Endothelial cell of umbilical vein (primary cell): ENCODE data around the gene OR2T34. TPM values are rescaled to one million over a fixed set of nuclear protein-coding genes. Genes with fewer than 3 reads are reported as not detected.

Experiments
- BruUV-seq: library from RNA; stranded (reverse); fragments of 400-500 nt; replicated peaks from 2 replicates; lab custom pipeline; 2021; lab: Mats Ljungman, UMichigan
- CTCF ChIA-PET: fragments of 300-600, 350-600 bp; sonication (Branson Sonifier 250); formaldehyde crosslinking; loops from one replicate; lab custom pipeline; 2021; ENCODE audit warnings: antibody characterized with exemption, inconsistent platforms; lab: Charles Lee
- POLR2A ChIA-PET: fragments of 300-600, 350-600 bp; sonication (Branson Sonifier 250); formaldehyde crosslinking; loops from one replicate; lab custom pipeline; 2021; ENCODE audit warnings: antibody characterized with exemption, inconsistent platforms; lab: Charles Lee
- DNase-seq: peaks from one replicate; pipeline ENCODE4 v3.0.0-alpha.2; 2011; ENCODE audit warnings: low read depth, low spot score
- FAIRE-seq: peaks from 2 replicates; lab custom pipeline; 2011; peaks lifted over from hg19 to GRCh38; lab: Jason Lieb, UNC
- H2AFZ ChIP-seq: 2 replicates; pipeline ENCODE4 v1.6.0; 2012; ENCODE audit warnings: low read depth, low read length, control low read depth, inconsistent platforms
- H3K27ac ChIP-seq: 2 replicates; pipeline ENCODE4 v1.5.1; 2011; ENCODE audit warnings: low read depth, mild to moderate bottlenecking, control low read depth, low read length, moderate library complexity; ENCODE audit not compliant: insufficient read depth
- H3K27me3 ChIP-seq, 2 experiments: 2 replicates each; pipeline versions ENCODE4 v1.6.0 to v1.6.1; 2011; ENCODE audit warnings: low read length in 2 of 2, mixed read lengths in 1 of 2; ENCODE audit not compliant: control insufficient read depth in 2 of 2, insufficient read depth in 2 of 2
- H3K36me3 ChIP-seq, 2 experiments: 2 replicates in 1 of 2; 3 replicates in 1 of 2; pipeline ENCODE4 v1.5.1; 2011; ENCODE audit warnings: low read length in 2 of 2, mild to moderate bottlenecking in 1 of 2, moderate library complexity in 1 of 2; ENCODE audit not compliant: control insufficient read depth in 2 of 2, insufficient read depth in 2 of 2; ENCODE audit errors: extremely low read depth in 1 of 2
- H3K4me1 ChIP-seq: 3 replicates; pipeline ENCODE4 v1.5.1; 2011; ENCODE audit warnings: mild to moderate bottlenecking, low read length; ENCODE audit not compliant: control insufficient read depth, insufficient read depth; ENCODE audit errors: extremely low read depth
- H3K4me2 ChIP-seq: 2 replicates; pipeline ENCODE4 v1.6.1; 2011; ENCODE audit warnings: low read length, control low read depth, mixed read lengths; ENCODE audit not compliant: insufficient read depth
- H3K4me3 ChIP-seq, 3 experiments: fragments of 200-600 bp in 1 of 3; sonication (generic), shearing (Covaris generic) in 1 of 3; replicated peaks in 1 of 3; 2 replicates each; pipeline ENCODE4 v1.5.1; 2011 to 2016; ENCODE audit warnings: control low read depth in 3 of 3, low read length in 3 of 3, mild to moderate bottlenecking in 2 of 3, inconsistent platforms in 1 of 3, low read depth in 1 of 3, moderate library complexity in 1 of 3; ENCODE audit not compliant: insufficient read depth in 1 of 3
- H3K79me2 ChIP-seq: 2 replicates; pipeline ENCODE4 v1.6.0; 2012; ENCODE audit warnings: low read length, inconsistent platforms; ENCODE audit not compliant: control insufficient read depth, insufficient read depth
- H3K9ac ChIP-seq: replicated peaks from 2 replicates; pipeline ENCODE3; 2011; ENCODE audit warnings: low read length, control low read depth; ENCODE audit not compliant: insufficient read depth; ENCODE audit errors: extremely low read depth
- H3K9me1 ChIP-seq: replicated peaks from 3 replicates; pipeline ENCODE4 v1.6.0; 2011; ENCODE audit warnings: mild to moderate bottlenecking, low read length; ENCODE audit not compliant: control insufficient read depth, insufficient read depth; ENCODE audit errors: extremely low read depth
- H3K9me3 ChIP-seq: replicated peaks from 2 replicates; pipeline ENCODE4 v1.5.1; 2012; ENCODE audit warnings: low read length, inconsistent platforms; ENCODE audit not compliant: control insufficient read depth, insufficient read depth
- H4K20me1 ChIP-seq: replicated peaks from 2 replicates; pipeline ENCODE3; 2011; ENCODE audit warnings: mild to moderate bottlenecking, low read length; ENCODE audit not compliant: control insufficient read depth, insufficient read depth; ENCODE audit errors: extremely low read depth
- CTCF ChIP-seq, 2 donors: IDR thresholded peaks; 1 replicate in 1 of 2; 2 replicates in 1 of 2; pipeline ENCODE4 v1.5.1; 2011; ENCODE audit warnings: low read length in 2 of 2, mild to moderate bottlenecking in 2 of 2, moderate library complexity in 2 of 2, control low read depth in 1 of 2, inconsistent platforms in 1 of 2, low read depth in 1 of 2; ENCODE audit not compliant: insufficient read depth in 1 of 2; ENCODE audit errors: extremely low read depth in 1 of 2
- EZH2 ChIP-seq: IDR thresholded peaks from 2 replicates; pipeline ENCODE4 v1.6.1; 2012; ENCODE audit warnings: borderline replicate concordance, low read depth, mild to moderate bottlenecking, moderate library complexity, low read length, inconsistent platforms; ENCODE audit not compliant: severe bottlenecking
- FOS ChIP-seq: IDR thresholded peaks from 2 replicates; pipeline ENCODE4 v1.6.1; 2011; ENCODE audit warnings: mild to moderate bottlenecking, low read length, moderate library complexity, borderline replicate concordance; ENCODE audit not compliant: insufficient read depth
- GATA2 ChIP-seq: IDR thresholded peaks from 2 replicates; pipeline ENCODE4 v1.7.0; 2011; ENCODE audit warnings: low read depth, mild to moderate bottlenecking, moderate library complexity, mixed read lengths, low read length; ENCODE audit not compliant: insufficient read length, insufficient read depth
- JUN ChIP-seq: IDR thresholded peaks from 2 replicates; pipeline ENCODE4 v1.6.1; 2011; ENCODE audit warnings: borderline replicate concordance, low read depth; ENCODE audit not compliant: insufficient read length, insufficient read depth
- MAX ChIP-seq: IDR thresholded peaks from 2 replicates; pipeline ENCODE4 v1.6.1; 2011; ENCODE audit not compliant: insufficient read depth, insufficient read length
- MYC ChIP-seq: IDR thresholded peaks from one replicate; pipeline ENCODE4 v1.6.1; 2011; ENCODE audit warnings: mild to moderate bottlenecking, low read depth, low read length
- POLR2A ChIP-seq: IDR thresholded peaks from 2 replicates; pipeline ENCODE4 v1.6.1; 2012; ENCODE audit warnings: low read depth, mild to moderate bottlenecking, control low read depth, low read length
- POLR2AphosphoS5 ChIP-seq: IDR thresholded peaks from 2 replicates; pipeline ENCODE4 v1.6.1; 2012; ENCODE audit warnings: low read depth, mild to moderate bottlenecking, control low read depth, low read length, moderate library complexity; ENCODE audit not compliant: insufficient read depth
- dilution Hi-C: fragments of 300-500 bp; cut with MboI; formaldehyde crosslinking; loops from one replicate; pipeline ENCODE4 v1.15.0; 2019; ENCODE audit warnings: low sequenced_read_pairs; ENCODE audit not compliant: extremely low pct_ligation_motif_present
- intact Hi-C: fragments of 100-400 bp; cut with micrococcal nuclease; formaldehyde crosslinking; loops from one replicate; pipeline ENCODE4 v1.10.0; 2022
- polyA plus RNA-seq, 4 experiments: library from polyadenylated mRNA; depleted of rRNA in 3 of 4; stranded (reverse) in 3 of 4; unstranded in 1 of 4; fragments of >200 nt; gene quantifications; 2 replicates each; pipeline versions ENCODE4 v1.2.1 to v1.2.3, GENCODE V29; 2011 to 2012; ENCODE audit warnings: missing spikeins in 1 of 4
- total RNA-seq: library from RNA; stranded (reverse); gene quantifications from 2 replicates; pipeline ENCODE4 v1.2.3, GENCODE V29; 2021

Gene OR2T34
- total and polyA plus RNA-seq, 2 donors (not counting 3 experiments of a cell fraction or from before 2014, with no cell fraction given): not detected

- Histone ChIP-seq H3K4me1 (no peaks in the 10 kb centered on the region), H3K9me3 (no peaks in the 10 kb centered on the region), H3K9ac (no peak overlapping the region), H3K36me3 (no peaks in the 10 kb centered on the region), H3K27ac (no peak overlapping the region), H2AFZ (no peak overlapping the region), H3K4me3 (no peak overlapping the region), H3K79me2 (no peaks in the 10 kb centered on the region), H3K4me2 (no peak overlapping the region), H3K27me3 (no peaks in the 10 kb centered on the region), H4K20me1 (no peaks in the 10 kb centered on the region), H3K9me1 (no peaks in the 10 kb centered on the region)
- intact Hi-C loops: no loop called here
- no peak for DNase-seq
- CTCF ChIA-PET: no interaction called here
- FAIRE-seq: no peak
- TF ChIP-seq JUN (no peak), POLR2AphosphoS5 (no peak), EZH2 (no peak), FOS (no peak), GATA2 (no peak), POLR2A (no peak), CTCF (IDR thresholded peaks at IDR 0.05; ENCODE audit: extremely low read depth in 1 of 2, insufficient read depth in 1 of 2, low read depth in 1 of 2, low read length in 2 of 2) (no peak), MYC (no peak), MAX (no peak)
- no TSS peak for BruUV-seq
- POLR2A ChIA-PET: no interaction called here
- dilution Hi-C loops: no loop called here
Observed at GRCh38 chr1:248592655-248593054, 18.1 kb upstream of the OR2T34 start.
